ENCODE results near the gene MARK2. TPM values are rescaled to one million over a fixed set of nuclear protein-coding genes. Genes with fewer than 3 reads are reported as not detected.
A peak's percentile ranks its signal among the peaks of the same experiment; 100 is the strongest.

MARK2 gene
- total RNA-seq, 4 donors from 2014 or later: 34.7 to 82.9 (median 72.1) TPM

DNA sequence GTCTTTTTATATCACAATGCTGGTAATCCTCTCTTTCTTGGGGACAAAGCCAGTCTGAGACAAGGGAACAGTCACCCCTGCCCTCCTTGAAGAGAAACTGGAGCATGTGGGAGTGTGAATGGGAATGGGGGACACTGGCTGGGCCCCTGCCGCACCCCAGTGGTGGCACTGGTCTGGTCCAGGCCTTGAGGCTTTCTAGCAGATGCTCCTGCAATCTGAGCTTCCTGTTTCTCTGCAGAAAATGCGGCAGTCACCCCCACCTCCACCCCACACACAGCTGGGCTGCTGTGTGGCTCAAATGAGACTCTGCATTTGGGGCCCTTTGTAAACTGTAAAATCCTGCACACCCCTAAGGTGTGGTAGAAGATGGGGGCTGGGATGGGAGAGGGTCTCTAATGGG lies 6.6 kb upstream of the MARK2 start:
- Histone ChIP-seq H3K4me1 (peaks cover under 1 to 8% (median 2%) of the 10 kb centered on the region in 4 donors), H3K4me3 (no peak overlapping the region), H3K9me3 (no peaks in the 10 kb centered on the region), H3K36me3 (no peaks in the 10 kb centered on the region), H3K27ac (no peak overlapping the region), H3K27me3 (no peaks in the 10 kb centered on the region)
- no peak for TF ChIP-seq POLR2A (IDR thresholded peaks at IDR 0.05)
- TF ChIP-seq, protein P1, sequence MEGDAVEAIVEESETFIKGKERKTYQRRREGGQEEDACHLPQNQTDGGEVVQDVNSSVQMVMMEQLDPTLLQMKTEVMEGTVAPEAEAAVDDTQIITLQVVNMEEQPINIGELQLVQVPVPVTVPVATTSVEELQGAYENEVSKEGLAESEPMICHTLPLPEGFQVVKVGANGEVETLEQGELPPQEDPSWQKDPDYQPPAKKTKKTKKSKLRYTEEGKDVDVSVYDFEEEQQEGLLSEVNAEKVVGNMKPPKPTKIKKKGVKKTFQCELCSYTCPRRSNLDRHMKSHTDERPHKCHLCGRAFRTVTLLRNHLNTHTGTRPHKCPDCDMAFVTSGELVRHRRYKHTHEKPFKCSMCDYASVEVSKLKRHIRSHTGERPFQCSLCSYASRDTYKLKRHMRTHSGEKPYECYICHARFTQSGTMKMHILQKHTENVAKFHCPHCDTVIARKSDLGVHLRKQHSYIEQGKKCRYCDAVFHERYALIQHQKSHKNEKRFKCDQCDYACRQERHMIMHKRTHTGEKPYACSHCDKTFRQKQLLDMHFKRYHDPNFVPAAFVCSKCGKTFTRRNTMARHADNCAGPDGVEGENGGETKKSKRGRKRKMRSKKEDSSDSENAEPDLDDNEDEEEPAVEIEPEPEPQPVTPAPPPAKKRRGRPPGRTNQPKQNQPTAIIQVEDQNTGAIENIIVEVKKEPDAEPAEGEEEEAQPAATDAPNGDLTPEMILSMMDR (IDR thresholded peaks at IDR 0.05): no peak
- DNase-seq: no peak

DNA sequence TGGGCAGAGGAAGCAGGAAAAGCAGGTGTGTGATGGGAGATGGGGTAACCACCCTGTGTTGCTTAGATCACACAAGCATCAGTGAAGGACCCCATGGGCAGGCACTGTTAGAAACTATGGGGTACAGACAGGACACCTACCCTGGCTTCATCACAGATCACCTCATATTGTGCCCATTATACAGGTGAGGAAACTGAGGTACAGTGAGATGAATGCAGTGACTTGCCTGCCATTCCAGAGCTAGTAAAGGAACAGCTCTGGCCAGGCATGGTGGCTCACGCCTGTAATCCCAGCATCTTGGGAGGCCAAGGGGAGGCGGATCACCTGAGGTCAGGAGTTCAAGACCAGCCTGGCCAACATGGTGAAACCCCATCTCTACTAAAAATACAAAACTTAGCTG lies 5.9 kb upstream of the MARK2 start:
- Histone ChIP-seq H3K27me3 (no peaks in the 10 kb centered on the region), H3K9me3 (no peaks in the 10 kb centered on the region), H3K4me3 (no peak overlapping the region), H3K36me3 (no peaks in the 10 kb centered on the region), H3K4me1 (peaks cover 8 to 15% (median 9%) of the 10 kb centered on the region in 4 donors), H3K27ac (no peak overlapping the region)
- no peak for DNase-seq
- TF ChIP-seq, protein P1 (IDR thresholded peaks at IDR 0.05): no peak
- TF ChIP-seq POLR2A (IDR thresholded peaks at IDR 0.05): no peak

DNA sequence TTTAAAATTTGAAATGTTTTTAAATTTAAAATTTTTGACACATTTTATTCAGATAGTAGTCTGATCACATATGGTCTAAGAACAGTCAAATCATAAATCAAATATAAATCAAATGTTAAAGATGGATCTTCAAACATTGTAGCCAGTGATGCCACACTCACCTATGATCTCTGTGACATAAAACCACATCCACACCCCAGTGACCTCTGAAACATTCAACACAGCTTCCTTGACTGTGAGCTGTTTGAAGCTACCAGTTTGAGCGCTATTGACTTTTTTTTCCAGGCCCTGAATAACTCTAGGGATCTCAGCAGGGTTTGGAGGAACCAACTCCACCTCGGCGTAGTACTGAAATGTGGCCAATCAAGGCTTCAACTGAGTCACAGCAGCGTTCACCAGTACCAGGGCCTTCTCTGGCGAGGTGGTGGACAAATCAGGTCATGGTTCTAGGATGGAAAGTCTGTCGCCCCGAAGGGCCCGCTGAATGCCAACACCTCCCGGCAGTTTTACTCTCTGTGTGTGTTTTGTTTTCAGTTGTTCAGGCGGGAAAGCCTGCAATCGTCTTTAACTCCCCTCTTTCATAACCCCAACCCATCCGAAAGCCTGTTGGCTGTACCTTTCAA lies 4.3 kb upstream of the MARK2 start:
- Histone ChIP-seq H3K36me3 (no peaks in the 10 kb centered on the region), H3K9me3 (no peaks in the 10 kb centered on the region), H3K4me3 (no peak overlapping the region), H3K27ac (peak overlapping the region in 1 of 4 donors; percentile 6), H3K4me1 (peaks cover 9 to 18% (median 11%) of the 10 kb centered on the region in 4 donors), H3K27me3 (no peaks in the 10 kb centered on the region)
- DNase-seq: no peak
- TF ChIP-seq, protein P1 (IDR thresholded peaks at IDR 0.05): no peak
- TF ChIP-seq POLR2A (IDR thresholded peaks at IDR 0.05): no peak

DNA sequence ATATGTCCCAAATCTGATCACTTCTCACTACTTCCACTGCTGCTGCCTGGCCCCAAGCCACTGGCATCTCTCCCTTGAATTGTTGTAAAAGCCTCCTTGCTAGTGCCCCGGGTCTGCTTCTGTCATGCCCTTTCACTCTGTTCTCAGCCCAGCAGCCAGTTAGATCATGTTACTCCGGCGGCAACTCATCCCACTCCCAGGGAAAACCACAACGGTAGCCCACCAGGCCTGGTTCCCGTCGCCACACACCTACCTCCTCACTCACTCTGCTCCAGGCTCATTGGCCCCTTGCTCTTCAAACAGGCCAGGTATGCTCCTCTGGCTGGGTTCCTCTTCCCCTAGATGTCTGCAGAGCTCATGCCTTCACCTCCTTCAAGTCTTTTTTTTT lies 3.8 kb upstream of the MARK2 start:
- H3K4me1 ChIP-seq: peaks cover 9 to 18% (median 11%) of the 10 kb centered on the region in 4 donors
- peak overlapping the region in 1 of 4 donors; percentile 6 for H3K27ac ChIP-seq
- no peaks in the 10 kb centered on the region for H3K27me3 ChIP-seq
- H3K36me3 ChIP-seq: no peaks in the 10 kb centered on the region
- H3K9me3 ChIP-seq: no peaks in the 10 kb centered on the region
- TF ChIP-seq, protein P1 (IDR thresholded peaks at IDR 0.05): no peak
- no peak for TF ChIP-seq POLR2A (IDR thresholded peaks at IDR 0.05)
- DNase-seq: no peak
- no peak overlapping the region for H3K4me3 ChIP-seq

DNA sequence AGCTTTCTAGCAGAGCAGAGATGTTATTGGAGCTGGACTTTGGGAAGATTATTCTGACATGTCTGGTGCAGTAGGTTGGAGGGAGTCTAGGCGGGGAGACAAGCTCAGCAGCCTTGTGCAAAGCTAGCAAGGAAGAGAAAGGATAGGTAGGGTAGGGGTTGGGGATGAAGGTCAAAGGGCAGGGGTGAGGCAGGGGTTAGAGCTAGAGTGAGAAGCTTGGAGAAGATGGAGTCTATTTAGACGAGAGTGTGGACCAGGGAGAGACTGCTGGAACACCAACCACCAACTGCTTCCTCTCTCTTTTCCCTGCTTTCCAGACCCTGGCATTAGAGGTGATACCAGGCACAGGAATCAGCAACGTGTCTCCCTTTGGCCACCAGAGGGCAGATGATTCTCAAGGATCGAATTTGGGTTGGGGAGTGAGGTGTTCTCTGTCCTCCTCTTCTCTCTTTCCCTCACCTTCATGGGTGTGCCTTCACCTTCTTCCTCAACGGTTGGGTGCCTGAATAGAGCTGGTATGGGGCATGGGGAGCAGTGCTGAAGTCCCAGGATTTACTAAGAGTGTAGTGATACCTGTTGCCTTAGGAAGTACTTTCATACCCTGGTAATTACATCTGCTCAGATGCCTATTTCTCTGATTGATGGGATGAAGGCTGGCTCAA lies 1.8 kb upstream of the MARK2 start:
- peak; percentile 70 to 92 (median 80) for DNase-seq
- H3K9me3 ChIP-seq: no peaks in the 10 kb centered on the region
- H3K4me3 ChIP-seq: no peak overlapping the region
- peak overlapping the region; percentile 82 to 95 (median 92) for H3K27ac ChIP-seq
- peaks cover 0 to 4% (median 0%) of the 10 kb centered on the region in 3 donors for H3K36me3 ChIP-seq
- peaks cover 9 to 37% (median 18%) of the 10 kb centered on the region in 4 donors for H3K4me1 ChIP-seq
- TF ChIP-seq, protein P1 (IDR thresholded peaks at IDR 0.05): peak; percentile 81 to 94 (median 92)
- no peak for TF ChIP-seq POLR2A (IDR thresholded peaks at IDR 0.05)
- H3K27me3 ChIP-seq: no peaks in the 10 kb centered on the region

Data from Peyer's patch (tissue), 4 donors.